ENCODE measurements around the gene BEAN1. TPM values are rescaled to one million over a fixed set of nuclear protein-coding genes. Genes with fewer than 3 reads are reported as not detected.

BEAN1 gene
- polyA plus RNA-seq, 1 donor from 2014 or later = 0.16 TPM

DNA sequence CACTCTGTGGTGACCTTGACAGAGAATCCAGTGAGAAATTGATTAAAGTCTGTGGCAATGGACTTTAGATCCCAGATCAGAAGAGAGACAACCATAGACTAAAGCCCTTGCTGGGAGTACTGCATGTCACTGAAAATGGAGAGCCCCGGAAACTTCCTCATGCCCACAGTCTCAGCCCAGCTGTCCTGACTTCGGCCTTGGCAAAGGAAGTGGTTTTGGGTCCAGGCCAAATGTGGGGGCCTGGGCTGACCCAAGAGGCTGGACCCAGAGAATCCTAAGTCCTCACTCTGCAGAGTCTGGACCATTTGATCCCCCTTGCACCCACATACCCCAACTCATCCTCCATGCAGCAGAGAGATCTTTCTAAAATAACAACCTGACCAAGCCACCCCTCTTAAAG lies 4.7 kb upstream of the BEAN1 start:
- Histone ChIP-seq H3K27me3 (ENCODE audit: insufficient read depth, low read depth, low read length) (peaks cover 26% of the 10 kb centered on the region), H3F3A (ENCODE audit: insufficient read depth, low read length, poor library complexity, severe bottlenecking) (no peaks in the 10 kb centered on the region), H3K9me3 (ENCODE audit: low read length) (peaks cover 5% of the 10 kb centered on the region), H3K4me3 (ENCODE audit: low read length) (no peak overlapping the region), H2AFZ (ENCODE audit: low read depth, low read length) (no peak overlapping the region), H3K4me2 (ENCODE audit: low read length) (no peak overlapping the region), H3K36me3 (ENCODE audit: insufficient read depth, low read length) (no peaks in the 10 kb centered on the region), H3K9me2 (ENCODE audit: insufficient read depth, low read length) (no peaks in the 10 kb centered on the region), H3K9ac (ENCODE audit: low read length) (no peak overlapping the region), H3K27ac (ENCODE audit: low read length) (no peak overlapping the region), H3K79me2 (replicated peaks; ENCODE audit: insufficient read depth, low read length) (no peaks in the 10 kb centered on the region), H4K20me1 (ENCODE audit: insufficient read depth) (no peaks in the 10 kb centered on the region)
- TF ChIP-seq MXI1 (conservative IDR thresholded peaks at IDR 0.05; ENCODE audit: poor library complexity, severe bottlenecking) = no peak

DNA sequence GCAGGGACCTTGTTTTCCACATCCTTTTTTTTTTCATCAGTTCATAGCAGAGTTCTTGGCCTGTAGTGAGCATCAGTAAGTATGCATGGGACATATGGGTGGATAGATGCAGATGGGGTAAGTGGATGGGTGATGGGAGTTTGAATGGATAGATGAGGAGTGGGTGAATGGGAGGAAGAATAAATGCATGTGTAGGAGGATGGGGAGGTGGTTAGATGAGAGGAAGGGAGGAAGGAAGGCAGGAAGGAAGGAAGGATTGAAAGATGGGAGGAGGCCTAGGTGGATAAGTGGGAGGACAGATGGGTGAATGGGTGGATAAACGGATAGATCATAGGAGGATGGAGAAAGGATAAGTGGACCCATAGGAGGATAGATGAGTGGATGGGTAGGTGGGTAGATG lies 3.9 kb upstream of the BEAN1 start:
- H4K20me1 ChIP-seq (ENCODE audit: insufficient read depth) = no peaks in the 10 kb centered on the region
- H3K4me2 ChIP-seq (ENCODE audit: low read length) = no peak overlapping the region
- no peak overlapping the region for H2AFZ ChIP-seq (ENCODE audit: low read depth, low read length)
- no peaks in the 10 kb centered on the region for H3K79me2 ChIP-seq (replicated peaks; ENCODE audit: insufficient read depth, low read length)
- peaks cover 5% of the 10 kb centered on the region for H3K9me3 ChIP-seq (ENCODE audit: low read length)
- peaks cover 34% of the 10 kb centered on the region for H3K27me3 ChIP-seq (ENCODE audit: insufficient read depth, low read depth, low read length)
- no peaks in the 10 kb centered on the region for H3F3A ChIP-seq (ENCODE audit: insufficient read depth, low read length, poor library complexity, severe bottlenecking)
- H3K9me2 ChIP-seq (ENCODE audit: insufficient read depth, low read length) = no peaks in the 10 kb centered on the region
- no peaks in the 10 kb centered on the region for H3K36me3 ChIP-seq (ENCODE audit: insufficient read depth, low read length)
- H3K27ac ChIP-seq (ENCODE audit: low read length) = no peak overlapping the region
- no peak for TF ChIP-seq MXI1 (conservative IDR thresholded peaks at IDR 0.05; ENCODE audit: poor library complexity, severe bottlenecking)
- TF ChIP-seq, protein P1, sequence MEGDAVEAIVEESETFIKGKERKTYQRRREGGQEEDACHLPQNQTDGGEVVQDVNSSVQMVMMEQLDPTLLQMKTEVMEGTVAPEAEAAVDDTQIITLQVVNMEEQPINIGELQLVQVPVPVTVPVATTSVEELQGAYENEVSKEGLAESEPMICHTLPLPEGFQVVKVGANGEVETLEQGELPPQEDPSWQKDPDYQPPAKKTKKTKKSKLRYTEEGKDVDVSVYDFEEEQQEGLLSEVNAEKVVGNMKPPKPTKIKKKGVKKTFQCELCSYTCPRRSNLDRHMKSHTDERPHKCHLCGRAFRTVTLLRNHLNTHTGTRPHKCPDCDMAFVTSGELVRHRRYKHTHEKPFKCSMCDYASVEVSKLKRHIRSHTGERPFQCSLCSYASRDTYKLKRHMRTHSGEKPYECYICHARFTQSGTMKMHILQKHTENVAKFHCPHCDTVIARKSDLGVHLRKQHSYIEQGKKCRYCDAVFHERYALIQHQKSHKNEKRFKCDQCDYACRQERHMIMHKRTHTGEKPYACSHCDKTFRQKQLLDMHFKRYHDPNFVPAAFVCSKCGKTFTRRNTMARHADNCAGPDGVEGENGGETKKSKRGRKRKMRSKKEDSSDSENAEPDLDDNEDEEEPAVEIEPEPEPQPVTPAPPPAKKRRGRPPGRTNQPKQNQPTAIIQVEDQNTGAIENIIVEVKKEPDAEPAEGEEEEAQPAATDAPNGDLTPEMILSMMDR (IDR thresholded peaks at IDR 0.05; ENCODE audit: poor library complexity, severe bottlenecking) = no peak
- no peak for TF ChIP-seq SMC3 (conservative IDR thresholded peaks at IDR 0.05; ENCODE audit: poor library complexity)
- no peak for TF ChIP-seq EZH2 (IDR thresholded peaks at IDR 0.05; ENCODE audit: borderline replicate concordance, insufficient read depth, low read length, poor library complexity, severe bottlenecking)
- no peak for TF ChIP-seq RAD21 (conservative IDR thresholded peaks at IDR 0.05)
- TF ChIP-seq POLR2AphosphoS5 (IDR thresholded peaks at IDR 0.05) = no peak
- no peak for TF ChIP-seq EP300 (conservative IDR thresholded peaks at IDR 0.05; ENCODE audit: poor library complexity, severe bottlenecking)
- TF ChIP-seq, protein P2, sequence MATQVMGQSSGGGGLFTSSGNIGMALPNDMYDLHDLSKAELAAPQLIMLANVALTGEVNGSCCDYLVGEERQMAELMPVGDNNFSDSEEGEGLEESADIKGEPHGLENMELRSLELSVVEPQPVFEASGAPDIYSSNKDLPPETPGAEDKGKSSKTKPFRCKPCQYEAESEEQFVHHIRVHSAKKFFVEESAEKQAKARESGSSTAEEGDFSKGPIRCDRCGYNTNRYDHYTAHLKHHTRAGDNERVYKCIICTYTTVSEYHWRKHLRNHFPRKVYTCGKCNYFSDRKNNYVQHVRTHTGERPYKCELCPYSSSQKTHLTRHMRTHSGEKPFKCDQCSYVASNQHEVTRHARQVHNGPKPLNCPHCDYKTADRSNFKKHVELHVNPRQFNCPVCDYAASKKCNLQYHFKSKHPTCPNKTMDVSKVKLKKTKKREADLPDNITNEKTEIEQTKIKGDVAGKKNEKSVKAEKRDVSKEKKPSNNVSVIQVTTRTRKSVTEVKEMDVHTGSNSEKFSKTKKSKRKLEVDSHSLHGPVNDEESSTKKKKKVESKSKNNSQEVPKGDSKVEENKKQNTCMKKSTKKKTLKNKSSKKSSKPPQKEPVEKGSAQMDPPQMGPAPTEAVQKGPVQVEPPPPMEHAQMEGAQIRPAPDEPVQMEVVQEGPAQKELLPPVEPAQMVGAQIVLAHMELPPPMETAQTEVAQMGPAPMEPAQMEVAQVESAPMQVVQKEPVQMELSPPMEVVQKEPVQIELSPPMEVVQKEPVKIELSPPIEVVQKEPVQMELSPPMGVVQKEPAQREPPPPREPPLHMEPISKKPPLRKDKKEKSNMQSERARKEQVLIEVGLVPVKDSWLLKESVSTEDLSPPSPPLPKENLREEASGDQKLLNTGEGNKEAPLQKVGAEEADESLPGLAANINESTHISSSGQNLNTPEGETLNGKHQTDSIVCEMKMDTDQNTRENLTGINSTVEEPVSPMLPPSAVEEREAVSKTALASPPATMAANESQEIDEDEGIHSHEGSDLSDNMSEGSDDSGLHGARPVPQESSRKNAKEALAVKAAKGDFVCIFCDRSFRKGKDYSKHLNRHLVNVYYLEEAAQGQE (IDR thresholded peaks at IDR 0.05; ENCODE audit: borderline replicate concordance) = no peak
- TF ChIP-seq TAF1 (IDR thresholded peaks at IDR 0.05; ENCODE audit: low read depth) = no peak
- no peak overlapping the region for H3K4me3 ChIP-seq (ENCODE audit: low read length)
- no peak overlapping the region for H3K9ac ChIP-seq (ENCODE audit: low read length)

DNA sequence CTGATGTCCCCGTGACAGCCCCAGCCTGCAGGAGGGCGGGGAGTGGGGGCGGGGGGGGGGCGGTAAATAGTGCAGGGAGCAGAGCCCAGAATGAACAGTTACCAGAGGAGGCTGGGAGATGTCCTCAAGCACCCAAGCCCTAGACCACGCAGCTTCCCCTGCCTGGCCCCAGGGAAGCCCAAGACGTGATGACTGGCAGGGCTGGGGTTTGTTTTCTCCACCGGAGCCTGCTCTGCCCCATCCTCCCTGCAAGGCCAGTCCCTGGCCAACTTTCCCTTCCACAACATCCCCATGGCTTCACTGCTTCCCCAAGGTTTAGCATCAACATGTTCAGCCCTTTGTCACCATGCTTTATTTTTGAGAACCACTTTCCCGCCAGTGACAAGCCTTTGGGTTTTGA lies 1.4 kb upstream of the BEAN1 start:
- H3K4me3 ChIP-seq (ENCODE audit: low read length) = no peak overlapping the region
- no peak overlapping the region for H3K4me2 ChIP-seq (ENCODE audit: low read length)

More for the DNA sequence above, 1.4 kb upstream of the BEAN1 start:
- H3K9ac ChIP-seq (ENCODE audit: low read length) = no peak overlapping the region
- peaks cover 55% of the 10 kb centered on the region for H3K27me3 ChIP-seq (ENCODE audit: insufficient read depth, low read depth, low read length)
- no peak overlapping the region for H3K27ac ChIP-seq (ENCODE audit: low read length)
- no peak for TF ChIP-seq MXI1 (conservative IDR thresholded peaks at IDR 0.05; ENCODE audit: poor library complexity, severe bottlenecking)
- TF ChIP-seq SMC3 (conservative IDR thresholded peaks at IDR 0.05; ENCODE audit: poor library complexity) = no peak
- H3F3A ChIP-seq (ENCODE audit: insufficient read depth, low read length, poor library complexity, severe bottlenecking) = no peaks in the 10 kb centered on the region
- H3K36me3 ChIP-seq (ENCODE audit: insufficient read depth, low read length) = no peaks in the 10 kb centered on the region
- no peaks in the 10 kb centered on the region for H4K20me1 ChIP-seq (ENCODE audit: insufficient read depth)
- H3K9me2 ChIP-seq (ENCODE audit: insufficient read depth, low read length) = no peaks in the 10 kb centered on the region
- H3K9me3 ChIP-seq (ENCODE audit: low read length) = peaks cover 5% of the 10 kb centered on the region
- H3K79me2 ChIP-seq (replicated peaks; ENCODE audit: insufficient read depth, low read length) = no peaks in the 10 kb centered on the region
- H2AFZ ChIP-seq (ENCODE audit: low read depth, low read length) = no peak overlapping the region
